Spleen (tissue), 7 donors: ENCODE results near the gene CALML4.

Experiments used
- POLR2AphosphoS5 ChIP-seq, 3 donors: sonication (generic); formaldehyde crosslinking; IDR thresholded peaks; one replicate each; pipeline ENCODE4 v1.5.1; 2017; ENCODE audit warnings: antibody characterized with exemption in 3 of 3
- TF ChIP-seq, protein P1 (sequence below), 11 experiments: fragments of 200-600 bp in 7 of 11; fragments of 450-650 bp in 4 of 11; sonication (generic) in 4 of 11; IDR thresholded peaks in 8 of 11; conservative IDR thresholded peaks in 3 of 11; 1 replicate in 7 of 11; 2 replicates in 4 of 11; pipeline versions ENCODE4 v1.4.0 to v1.8.0; 2016 to 2021; ENCODE audit warnings: antibody characterized with exemption in 11 of 11, inconsistent platforms in 4 of 11, mild to moderate bottlenecking in 1 of 11
- donor health status: DM: no; HTN: no; CAD: no; lungs with moderate emphysema.
- donor health status: DM: no; HTN: no; CAD: no.
- donor health status: DM: no; HTN: no; CAD: no.

DNA sequence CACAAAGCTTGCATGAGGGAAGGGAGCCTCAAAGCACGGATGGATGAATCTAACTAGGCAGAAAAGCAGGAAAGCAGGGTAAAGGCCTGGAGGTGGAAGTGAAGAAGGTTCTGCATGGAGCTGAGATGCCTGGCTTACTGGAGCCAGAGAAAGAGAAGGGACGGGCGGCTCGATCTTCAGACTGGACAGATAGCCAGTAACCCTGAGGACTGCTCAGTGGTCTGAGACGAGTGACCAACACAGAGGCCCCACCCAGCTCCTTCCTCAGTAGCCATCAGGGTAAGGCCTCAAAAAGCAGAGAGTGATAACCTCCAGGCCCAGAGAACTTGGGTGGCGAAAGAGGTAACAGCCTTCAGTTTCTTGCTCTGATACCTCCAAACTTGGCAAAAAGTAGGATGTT is 18.0 kb upstream of the CALML4 start:
- TF ChIP-seq, protein P1, sequence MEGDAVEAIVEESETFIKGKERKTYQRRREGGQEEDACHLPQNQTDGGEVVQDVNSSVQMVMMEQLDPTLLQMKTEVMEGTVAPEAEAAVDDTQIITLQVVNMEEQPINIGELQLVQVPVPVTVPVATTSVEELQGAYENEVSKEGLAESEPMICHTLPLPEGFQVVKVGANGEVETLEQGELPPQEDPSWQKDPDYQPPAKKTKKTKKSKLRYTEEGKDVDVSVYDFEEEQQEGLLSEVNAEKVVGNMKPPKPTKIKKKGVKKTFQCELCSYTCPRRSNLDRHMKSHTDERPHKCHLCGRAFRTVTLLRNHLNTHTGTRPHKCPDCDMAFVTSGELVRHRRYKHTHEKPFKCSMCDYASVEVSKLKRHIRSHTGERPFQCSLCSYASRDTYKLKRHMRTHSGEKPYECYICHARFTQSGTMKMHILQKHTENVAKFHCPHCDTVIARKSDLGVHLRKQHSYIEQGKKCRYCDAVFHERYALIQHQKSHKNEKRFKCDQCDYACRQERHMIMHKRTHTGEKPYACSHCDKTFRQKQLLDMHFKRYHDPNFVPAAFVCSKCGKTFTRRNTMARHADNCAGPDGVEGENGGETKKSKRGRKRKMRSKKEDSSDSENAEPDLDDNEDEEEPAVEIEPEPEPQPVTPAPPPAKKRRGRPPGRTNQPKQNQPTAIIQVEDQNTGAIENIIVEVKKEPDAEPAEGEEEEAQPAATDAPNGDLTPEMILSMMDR (IDR thresholded peaks at IDR 0.05 in 8 of 11, conservative IDR thresholded peaks at IDR 0.05 in 3 of 11), result no peak
- TF ChIP-seq POLR2AphosphoS5 (IDR thresholded peaks at IDR 0.05), result no peak
